Heart left ventricle (tissue), 16 donors: Measurements from ENCODE around the gene ETV6. TPM values are rescaled to one million over a fixed set of nuclear protein-coding genes. Genes with fewer than 3 reads are reported as not detected.

ENCODE experiments used
- ATAC-seq, 4 donors: fragments of 200-7000 bp; cut with Tn5 transposase; one replicate each; pipeline ENCODE4 v1.9.1; 2020 to 2022; ENCODE audit warnings: moderate library complexity in 4 of 4, mild to moderate bottlenecking in 3 of 4, moderate number of reproducible peaks in 1 of 4
- DNase-seq, 5 donors: peaks; one replicate each; pipeline ENCODE4 v3.0.0-alpha.2; 2020
- H3K27ac ChIP-seq, 12 donors: fragments of 200-600 bp; sonication (generic) in 4 of 12; one replicate each; pipeline versions ENCODE4 v1.5.0 to v1.8.0; 2016 to 2022; ENCODE audit warnings: mild to moderate bottlenecking in 2 of 12
- H3K27me3 ChIP-seq, 9 donors: fragments of 200-600 bp; sonication (generic) in 2 of 9; one replicate each; pipeline versions ENCODE4 v1.5.1 to v1.8.0; 2016 to 2022; ENCODE audit warnings: mild to moderate bottlenecking in 3 of 9
- H3K36me3 ChIP-seq, 9 donors: fragments of 200-600 bp; sonication (generic) in 2 of 9; one replicate each; pipeline versions ENCODE4 v1.5.0 to v1.8.0; 2018 to 2022; ENCODE audit warnings: mild to moderate bottlenecking in 2 of 9
- H3K4me1 ChIP-seq, 12 donors: fragments of 200-600 bp; sonication (generic) in 4 of 12; one replicate each; pipeline versions ENCODE4 v1.5.0 to v1.8.0; 2016 to 2022; ENCODE audit warnings: mild to moderate bottlenecking in 3 of 12
- H3K4me3 ChIP-seq, 12 donors: fragments of 200-600 bp; sonication (generic) in 4 of 12; one replicate each; pipeline versions ENCODE4 v1.5.0 to v1.8.0; 2017 to 2022; ENCODE audit warnings: mild to moderate bottlenecking in 9 of 12, moderate library complexity in 4 of 12
- H3K9me3 ChIP-seq, 12 donors: fragments of 200-600 bp; sonication (generic) in 4 of 12; one replicate each; pipeline versions ENCODE4 v1.5.0 to v1.8.0; 2016 to 2022; ENCODE audit warnings: mild to moderate bottlenecking in 1 of 12
- CTCF ChIP-seq, 12 donors: fragments of 200-600 bp; sonication (generic) in 4 of 12; IDR thresholded peaks; one replicate each; pipeline versions ENCODE4 v1.5.0 to v1.8.0; 2018 to 2022; ENCODE audit warnings: antibody characterized with exemption in 12 of 12, mild to moderate bottlenecking in 5 of 12
- POLR2A ChIP-seq, 2 donors: fragments of 450-650 bp; IDR thresholded peaks; one replicate each; pipeline ENCODE4 v1.6.1; 2017; ENCODE audit warnings: antibody characterized with exemption in 2 of 2, mild to moderate bottlenecking in 2 of 2, moderate library complexity in 2 of 2
- WGBS, 4 donors: extraction: QIAGEN DNeasy Blood & Tissue Kit in 2 of 4; methylation state at CpG; one replicate each; pipeline versions ENCODE4 v1.1.5 to v1.1.7; 2013 to 2018; 5-methylcytosine and 5-hydroxymethylcytosine counted together
- intact Hi-C, 10 donors: fragments of 100-400 bp; cut with DNase I; formaldehyde crosslinking; loops; one replicate each; pipeline versions ENCODE4 v1.11.1 to v1.14.2; 2022
- polyA plus RNA-seq, 2 donors: library from polyadenylated mRNA; stranded (reverse); fragments of 200-250 nt; gene quantifications; one replicate each; pipeline ENCODE4 v1.2.3, GENCODE V29; 2013
- total RNA-seq, 9 donors: library from RNA; depleted of rRNA in 2 of 9; stranded (reverse); fragments of >200 nt in 2 of 9; fragmentation: NEBNext Ultra II Directional in 3 of 9; extraction: Animal tissue kit (Norgen Biotek cat#: 25700) in 3 of 9; gene quantifications; one replicate each; pipeline versions ENCODE4 v1.1.0 to v1.2.4, GENCODE V29; 2016 to 2023
- donor health status: ischemic (EF 13 %, LVEDD 7.1; RV severe dilation, severe dysfunction).
- donor health status: healthy with polysubstance abuse.
- donor health status: DM: no; HTN: yes; CAD: no.
- donor health status: DM: no; HTN: no; CAD: no.
- donor health status: ischemic (EF 25% LVEDD 6.9; RV normal size, moderate dysfunction).
- donor health status: ischemic (EF 25% LVEDD 5.7; RV mildly dilated, moderate dysfunction).
- donor health status: healthy.
- donor health status: DM: yes; HTN: yes; CAD: no.
- donor health status: ischemic (EF 35%, LVEDD 5.7; RV mildly dilated, moderate dysfunction).
- donor health status: nonischemic (EF 11% LVEDD 7.7; RV severe dilation, severe dysfunction).
- donor health status: DM: yes; HTN: yes; CAD: no.
- donor health status: PGD.
- donor health status: ischemic (EF 29% LVEDD 5.4; RV normal size, mild dysfunction).
- donor health status: nonischemic (EF 23%, LVEDD 6.1; RV moderate dilation, normal function).

The ETV6 gene
- total and polyA plus RNA-seq, 11 donors: 3.9 to 37.3 (median 12.4) TPM

GRCh38 chr12:11856971-11857370, 207.5 kb downstream of the ETV6 start:
- 83 to 92% (median 84%) methylated on average over 7 of the region's 7 CpGs for WGBS, 4 donors
- Histone ChIP-seq H3K4me3 (no peak overlapping the region), H3K4me1 (peaks cover 3 to 56% (median 26%) of the 10 kb centered on the region in 12 donors), H3K9me3 (no peaks in the 10 kb centered on the region), H3K27me3 (no peaks in the 10 kb centered on the region), H3K27ac (peak overlapping the region in 1 of 12 donors; percentile 86), H3K36me3 (peaks cover 0 to 58% (median 35%) of the 10 kb centered on the region in 9 donors)
- DNase-seq (no peak), ATAC-seq (peak in 1 of 4 donors; percentile 27)
- TF ChIP-seq POLR2A (IDR thresholded peaks at IDR 0.05) (no peak), CTCF (IDR thresholded peaks at IDR 0.05) (no peak)
- intact Hi-C loops: no loop called here

GRCh38 chr12:11859705-11860425, 210.4 kb downstream of the ETV6 start:
- H3K4me3 ChIP-seq: no peak overlapping the region
- H3K9me3 ChIP-seq: no peaks in the 10 kb centered on the region
- 74 to 83% (median 81%) methylated on average over 17 of the region's 17 CpGs for WGBS, 4 donors
- peak overlapping the region in 10 of 12 donors; percentile 3 to 88 (median 43) for H3K27ac ChIP-seq
- peak in 1 of 5 donors; percentile 39 for DNase-seq
- no peaks in the 10 kb centered on the region for H3K27me3 ChIP-seq
- TF ChIP-seq CTCF (IDR thresholded peaks at IDR 0.05): no peak
- peaks cover 8 to 75% (median 52%) of the 10 kb centered on the region in 12 donors for H3K4me1 ChIP-seq
- ATAC-seq: peak in 1 of 4 donors; percentile 29
- intact Hi-C loops: loop anchor here in 8 of 10 donors (5.0 to 10.0 kb wide), 6 partner anchors 95 to 215 kb away; partner anchors contain the start of gene ETV6 (in 2 of the 8)
- peaks cover 0 to 38% (median 19%) of the 10 kb centered on the region in 9 donors for H3K36me3 ChIP-seq

- no peak overlapping the region for H3K4me3 ChIP-seq
- H3K9me3 ChIP-seq: peaks cover 0 to 12% (median 7%) of the 10 kb centered on the region in 12 donors
- no peaks in the 10 kb centered on the region for H3K27me3 ChIP-seq
- WGBS, 4 donors: 34 to 54% (median 38%) methylated on average over 5 of the region's 5 CpGs
- peaks cover 8 to 61% (median 47%) of the 10 kb centered on the region in 12 donors for H3K4me1 ChIP-seq
- DNase-seq (no peak), ATAC-seq (peak in 2 of 4 donors; percentile 9 to 29)
- peaks cover 0 to 32% (median 10%) of the 10 kb centered on the region in 9 donors for H3K36me3 ChIP-seq
- peak overlapping the region in 11 of 12 donors; percentile 30 to 90 (median 85) for H3K27ac ChIP-seq
- intact Hi-C loops: loop anchor here in 8 of 10 donors (5.0 to 10.0 kb wide), 6 partner anchors 97 to 217 kb away; partner anchors contain the start of gene ETV6 (in 2 of the 8)
- TF ChIP-seq POLR2A (IDR thresholded peaks at IDR 0.05): no peak
Observed at GRCh38 chr12:11861155-11861863, 211.8 kb downstream of the ETV6 start.

- ATAC-seq (peak in 2 of 4 donors; percentile 19 to 24), DNase-seq (no peak)
- Histone ChIP-seq H3K36me3 (peaks cover 0 to 31% (median 2%) of the 10 kb centered on the region in 9 donors), H3K9me3 (peaks cover 0 to 17% (median 12%) of the 10 kb centered on the region in 12 donors), H3K4me1 (peaks cover 8 to 55% (median 47%) of the 10 kb centered on the region in 12 donors), H3K27ac (peak overlapping the region; percentile 70 to 90 (median 84)), H3K27me3 (no peaks in the 10 kb centered on the region), H3K4me3 (peak overlapping the region in 1 of 12 donors; percentile 3)
- intact Hi-C loops: loop anchor here in 8 of 10 donors (5.0 to 10.0 kb wide), 6 partner anchors 97 to 217 kb away; partner anchors contain the start of gene ETV6 (in 2 of the 8)
- TF ChIP-seq POLR2A (IDR thresholded peaks at IDR 0.05): no peak
- TF ChIP-seq CTCF (IDR thresholded peaks at IDR 0.05): no peak
- WGBS, 4 donors: 82 to 86% (median 85%) methylated on average over 7 of the region's 7 CpGs
Observed at GRCh38 chr12:11861864-11862600, 212.6 kb downstream of the ETV6 start.
